SK-N-SH (cell line): ENCODE results near the gene DDX42. TPM values are rescaled to one million over a fixed set of nuclear protein-coding genes. Genes with fewer than 3 reads are reported as not detected.

Experiments used
- CTCF ChIA-PET: fragments of 300-600, 350-600 bp; formaldehyde crosslinking; extraction: SDS; loops from one replicate; lab custom pipeline; 2021; lab: Yijun Ruan, JAX
- POLR2A ChIA-PET: fragments of 350-600 bp; sonication (Branson Sonifier 250); formaldehyde crosslinking; extraction: SDS; loops from one replicate; lab custom pipeline; 2020; ENCODE audit warnings: antibody characterized with exemption, inconsistent platforms; lab: Yijun Ruan, JAX
- DNase-seq: peaks from one replicate; pipeline ENCODE4 v3.0.0; 2012
- H2AFZ ChIP-seq: fragments of 200-600 bp; sonication (generic); 2 replicates; pipeline ENCODE4 v1.8.1; 2016; ENCODE audit warnings: antibody characterized with exemption, mild to moderate bottlenecking, low read depth
- H3F3A ChIP-seq: fragments of 200-600 bp; sonication (generic); replicated peaks from 2 replicates; pipeline ENCODE3; 2016; ENCODE audit warnings: antibody characterized with exemption, mild to moderate bottlenecking; ENCODE audit not compliant: insufficient read depth
- H3K27ac ChIP-seq, 2 experiments: fragments of 200-500 bp in 1 of 2; fragments of 200-600 bp in 1 of 2; sonication (Bioruptor generic) in 1 of 2; sonication (generic), shearing (Covaris generic) in 1 of 2; 2 replicates each; pipeline versions ENCODE4 v1.5.1 to v1.6.1; 2014 to 2016; ENCODE audit warnings: low read depth in 2 of 2, inconsistent platforms in 1 of 2, low read length in 1 of 2, mild to moderate bottlenecking in 1 of 2, mixed read lengths in 1 of 2
- H3K27me3 ChIP-seq: fragments of 200-600 bp; sonication (generic), shearing (Covaris generic); 2 replicates; pipeline ENCODE4 v1.6.1; 2016; ENCODE audit warnings: mixed run types; ENCODE audit not compliant: insufficient read depth
- H3K36me3 ChIP-seq, 2 experiments: fragments of 200-500 bp in 1 of 2; fragments of 200-600 bp in 1 of 2; sonication (Bioruptor generic) in 1 of 2; sonication (generic) in 1 of 2; replicated peaks in 1 of 2; 2 replicates each; pipeline versions ENCODE3 to v1.5.1; 2014 to 2016; ENCODE audit warnings: low read length in 1 of 2, mild to moderate bottlenecking in 1 of 2; ENCODE audit not compliant: insufficient read depth in 2 of 2, control insufficient read depth in 1 of 2
- H3K4me1 ChIP-seq, 2 experiments: fragments of 200-500 bp in 1 of 2; fragments of 200-600 bp in 1 of 2; sonication (Bioruptor generic) in 1 of 2; sonication (generic), shearing (Covaris generic) in 1 of 2; 2 replicates each; pipeline versions ENCODE4 v1.5.1 to v1.6.1; 2014 to 2016; ENCODE audit warnings: low read depth in 1 of 2, low read length in 1 of 2, mixed run types in 1 of 2; ENCODE audit not compliant: insufficient read depth in 2 of 2, control insufficient read depth in 1 of 2
- H3K4me2 ChIP-seq: fragments of 200-600 bp; sonication (generic), shearing (Covaris generic); 2 replicates; pipeline ENCODE4 v1.6.1; 2017; ENCODE audit warnings: mixed run types
- H3K4me3 ChIP-seq, 2 experiments: fragments of 200-500 bp in 1 of 2; fragments of 200-600 bp in 1 of 2; sonication (Bioruptor generic) in 1 of 2; sonication (generic), shearing (Covaris generic) in 1 of 2; 2 replicates each; pipeline versions ENCODE4 v1.5.1 to v1.8.1; 2014 to 2016; ENCODE audit warnings: low read depth in 2 of 2, inconsistent platforms in 1 of 2, low read length in 1 of 2, mild to moderate bottlenecking in 1 of 2, mixed read lengths in 1 of 2, moderate library complexity in 1 of 2
- H3K79me2 ChIP-seq: fragments of 200-600 bp; sonication (generic); 2 replicates; pipeline ENCODE4 v1.8.1; 2017; ENCODE audit warnings: mild to moderate bottlenecking; ENCODE audit not compliant: insufficient read depth
- H3K9ac ChIP-seq: fragments of 200-600 bp; sonication (generic); 2 replicates; pipeline ENCODE4 v1.6.1; 2017; ENCODE audit warnings: mixed run types
- H3K9me2 ChIP-seq: fragments of 200-600 bp; sonication (generic); 2 replicates; pipeline ENCODE4 v1.6.1; 2017; ENCODE audit warnings: mixed run types
- H3K9me3 ChIP-seq: fragments of 200-600 bp; sonication (generic); 2 replicates; pipeline ENCODE4 v1.6.1; 2017; ENCODE audit warnings: mixed run types, mild to moderate bottlenecking, moderate library complexity
- H4K20me1 ChIP-seq: fragments of 200-600 bp; sonication (generic); 2 replicates; pipeline ENCODE4 v1.6.1; 2017; ENCODE audit warnings: mild to moderate bottlenecking, mixed run types; ENCODE audit not compliant: insufficient read depth
- EP300 ChIP-seq, 2 experiments: IDR thresholded peaks; 2 replicates each; pipeline versions ENCODE4 v1.4.0 to v1.6.1; 2012; ENCODE audit warnings: borderline replicate concordance in 1 of 2, low read depth in 1 of 2, low read length in 1 of 2
- NFIC ChIP-seq: IDR thresholded peaks from 2 replicates; pipeline ENCODE4 v1.4.0; 2012; ENCODE audit warnings: borderline replicate concordance
- NRF1 ChIP-seq: IDR thresholded peaks from 2 replicates; pipeline ENCODE4 v1.6.1; 2012; ENCODE audit warnings: low read depth, mild to moderate bottlenecking, low read length
- RCOR1 ChIP-seq: fragments of 150-350 bp; IDR thresholded peaks from 2 replicates; pipeline ENCODE4 v1.6.1; 2017; ENCODE audit warnings: antibody characterized with exemption, low read length
- REST ChIP-seq: IDR thresholded peaks from 2 replicates; pipeline ENCODE4 v1.6.1; 2012; ENCODE audit warnings: mild to moderate bottlenecking, low read depth, low read length, moderate library complexity
- USF2 ChIP-seq: fragments of 150-350 bp; IDR thresholded peaks from 2 replicates; pipeline ENCODE4 v1.6.1; 2017; ENCODE audit warnings: antibody characterized with exemption, low read length, low read depth, borderline replicate concordance
- WGBS: methylation state at CpG from one replicate; pipeline ENCODE4 v1.1.6; 2017; ENCODE audit warnings: low lambda C conversion rate; 5-methylcytosine and 5-hydroxymethylcytosine counted together
- polyA plus RNA-seq, 3 experiments: library from polyadenylated mRNA; depleted of rRNA; stranded (reverse); fragments of >200 nt; gene quantifications; 2 replicates each; pipeline ENCODE4 v1.2.3, GENCODE V29; 2012
- TF ChIP-seq, protein P1 (sequence below): fragments of 150-350 bp; IDR thresholded peaks from 2 replicates; pipeline ENCODE4 v1.6.1; 2016; ENCODE audit warnings: mild to moderate bottlenecking, low read depth, low read length

DDX42 gene
- polyA plus RNA-seq, 1 of the 3 experiments (the other 2 are of a cell fraction), result 115 TPM

GRCh38 chr17:63826468-63827001 lies 52.6 kb downstream of the DDX42 start:
- H4K20me1 ChIP-seq, result peaks cover 8% of the 10 kb centered on the region; the same call in 1 of the 2 replicates
- peaks cover 69% of the 10 kb centered on the region for H3K79me2 ChIP-seq
- H3K27me3 ChIP-seq, result no peaks in the 10 kb centered on the region
- H3K36me3 ChIP-seq, result peaks cover 76 to 77% of the 10 kb centered on the region in 2 experiments
- peak overlapping the region; percentile 88 for H3K9ac ChIP-seq
- H2AFZ ChIP-seq, result peak overlapping the region; percentile 67
- H3K4me2 ChIP-seq, result peak overlapping the region; percentile 93
- H3K27ac ChIP-seq, result peak overlapping the region; percentile 90 to 99
- ChIA-PET POLR2A (interaction anchor here (0.6 to 9.1 kb wide), 10 partner anchors 8 to 679 kb away, joined by 3 to 108 read pairs (median 4); partner anchors contain the start of genes CCDC47, DDX42, DDX5 and SMARCD2), CTCF (interaction anchor here (0.6 to 7.4 kb wide), 16 partner anchors 8 to 65 kb away, joined by 3 to 96 read pairs (median 4); partner anchors contain the start of genes CCDC47, DDX42, GH2 and SMARCD2)
- peak overlapping the region; percentile 94 to 100 for H3K4me3 ChIP-seq
- 0% methylated on average over 31 of the region's 31 CpGs for WGBS
- no peaks in the 10 kb centered on the region for H3K9me3 ChIP-seq
- H3K4me1 ChIP-seq, result peaks cover 9 to 37% of the 10 kb centered on the region in 2 experiments; a peak in 2 of 4 replicates
- TF ChIP-seq, protein P1, sequence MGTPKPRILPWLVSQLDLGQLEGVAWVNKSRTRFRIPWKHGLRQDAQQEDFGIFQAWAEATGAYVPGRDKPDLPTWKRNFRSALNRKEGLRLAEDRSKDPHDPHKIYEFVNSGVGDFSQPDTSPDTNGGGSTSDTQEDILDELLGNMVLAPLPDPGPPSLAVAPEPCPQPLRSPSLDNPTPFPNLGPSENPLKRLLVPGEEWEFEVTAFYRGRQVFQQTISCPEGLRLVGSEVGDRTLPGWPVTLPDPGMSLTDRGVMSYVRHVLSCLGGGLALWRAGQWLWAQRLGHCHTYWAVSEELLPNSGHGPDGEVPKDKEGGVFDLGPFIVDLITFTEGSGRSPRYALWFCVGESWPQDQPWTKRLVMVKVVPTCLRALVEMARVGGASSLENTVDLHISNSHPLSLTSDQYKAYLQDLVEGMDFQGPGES, result no peak
- TF ChIP-seq EP300 (IDR thresholded peaks at IDR 0.05; ENCODE audit: borderline replicate concordance in 1 of 2, low read depth in 1 of 2, low read length in 1 of 2) (no peak), REST (no peak), RCOR1 (0 out of 2 replicates have a peak, but pooled peaks have one; percentile 6), NFIC (no peak), USF2 (no peak), NRF1 (no peak)
- peaks cover 28% of the 10 kb centered on the region for H3F3A ChIP-seq
- peak; percentile 55 for DNase-seq
- H3K9me2 ChIP-seq, result no peaks in the 10 kb centered on the region
